Measurements from ENCODE around the gene ANTXR1. TPM values are rescaled to one million over a fixed set of nuclear protein-coding genes. Genes with fewer than 3 reads are reported as not detected.

Gene ANTXR1
- total RNA-seq, 1 experiment from 2014 or later, result 37.3 TPM

GRCh38 chr2:69010437-69011194 is 2.4 kb upstream of the ANTXR1 start:
- Histone ChIP-seq H3K56ac (ENCODE audit: insufficient read length, low read depth, low read length) (no peak overlapping the region), H3K4me1 (ENCODE audit: insufficient read depth, low read length) (no peaks in the 10 kb centered on the region), H3K9me3 (ENCODE audit: control insufficient read depth, low read depth, low read length) (no peaks in the 10 kb centered on the region), H3K9ac (ENCODE audit: extremely low read depth, insufficient read length, low read length) (no peak overlapping the region), H3K79me2 (ENCODE audit: insufficient read depth, low read length) (no peaks in the 10 kb centered on the region), H3K27ac (ENCODE audit: insufficient read length, low read depth, low read length) (no peak overlapping the region), H3K14ac (ENCODE audit: insufficient read depth, low read length) (no peak overlapping the region), H3K23ac (ENCODE audit: insufficient read length, low read depth, low read length) (no peak overlapping the region), H3K4me2 (ENCODE audit: insufficient read depth, insufficient read length, low read length) (no peak overlapping the region), H4K5ac (ENCODE audit: insufficient read length, low read depth, low read length) (no peak overlapping the region), H2AK5ac (ENCODE audit: insufficient read length, low read length) (no peak overlapping the region), H4K20me1 (ENCODE audit: control insufficient read depth, insufficient read depth, insufficient read length) (no peaks in the 10 kb centered on the region), H3T11ph (ENCODE audit: low read length) (no peak overlapping the region), H3K27me3 (ENCODE audit: insufficient read depth, low read length) (no peaks in the 10 kb centered on the region), H2BK12ac (ENCODE audit: insufficient read length, low read depth, low read length) (no peak overlapping the region), H2BK15ac (ENCODE audit: low read depth, low read length) (no peak overlapping the region), H4K8ac (replicated peaks; ENCODE audit: insufficient read length, low read depth, low read length) (no peak overlapping the region), H3K4ac (ENCODE audit: low read depth, low read length) (no peak overlapping the region), H3K18ac (ENCODE audit: insufficient read length, low read depth, low read length) (no peak overlapping the region), H3K23me2 (ENCODE audit: insufficient read length, low read depth, low read length, poor library complexity, severe bottlenecking) (peaks cover 8% of the 10 kb centered on the region), H2BK120ac (ENCODE audit: low read depth, low read length, poor library complexity, severe bottlenecking) (no peak overlapping the region), H2AFZ (ENCODE audit: low read length) (no peak overlapping the region), H2BK20ac (ENCODE audit: low read depth, low read length, poor library complexity, severe bottlenecking) (no peak overlapping the region), H2BK5ac (ENCODE audit: insufficient read length, low read length) (no peak overlapping the region), H3K79me1 (ENCODE audit: insufficient read depth, low read depth, low read length, poor library complexity, severe bottlenecking) (no peaks in the 10 kb centered on the region), H4K91ac (ENCODE audit: insufficient read length, low read depth, low read length) (no peak overlapping the region)
- DNase-seq, result no peak
- H3K4me1 Mint-ChIP-seq, result peaks cover 15 to 18% of the 10 kb centered on the region in 2 experiments
- H3K9me3 Mint-ChIP-seq, result no peaks in the 10 kb centered on the region
- WGBS (ENCODE audit: extremely low coverage, insufficient read length, low lambda C conversion rate), result 100% methylated on average over 1 of the region's 8 CpGs
- no peaks in the 10 kb centered on the region for H3K36me3 Mint-ChIP-seq (ENCODE audit: insufficient read depth in 1 of 3, low read depth in 3 of 3)
- H3K27me3 Mint-ChIP-seq (ENCODE audit: low read depth), result peaks cover 40% of the 10 kb centered on the region
- TF ChIP-seq CTCF (conservative IDR thresholded peaks at IDR 0.05), result no peak
- no peak overlapping the region; a peak in 1 of 5 replicates for H3K4me3 Mint-ChIP-seq
- H3K27ac Mint-ChIP-seq, result no peak overlapping the region
